ACC112 (cell line): ENCODE results near the gene FLNB.

Experiments used
- H2AFZ ChIP-seq: fragments of 200-600 bp; sonication (generic); one replicate; pipeline ENCODE4 v1.6.0; 2017; ENCODE audit warnings: antibody characterized with exemption, low read length; ENCODE audit not compliant: unreplicated experiment
- H3K27ac ChIP-seq: fragments of 200-600 bp; sonication (generic); 2 replicates; pipeline ENCODE4 v1.5.1; 2014; ENCODE audit warnings: low read depth, mild to moderate bottlenecking, antibody characterized with exemption, low read length, moderate library complexity
- H3K27me3 ChIP-seq: fragments of 200-600 bp; sonication (generic); 2 replicates; pipeline ENCODE4 v1.6.1; 2014; ENCODE audit warnings: mild to moderate bottlenecking, antibody characterized with exemption, low read length, moderate library complexity, mixed read lengths; ENCODE audit not compliant: insufficient read depth
- H3K36me3 ChIP-seq: fragments of 200-600 bp; sonication (generic); 2 replicates; pipeline ENCODE4 v1.6.1; 2016; ENCODE audit warnings: mild to moderate bottlenecking, antibody characterized with exemption, low read length, moderate library complexity, mixed read lengths; ENCODE audit not compliant: insufficient read depth
- H3K4me1 ChIP-seq: fragments of 200-600 bp; sonication (generic); one replicate; pipeline ENCODE4 v1.6.1; 2016; ENCODE audit warnings: low read length, mixed read lengths; ENCODE audit not compliant: insufficient read depth, unreplicated experiment, control insufficient read depth
- H3K4me3 ChIP-seq: fragments of 200-600 bp; sonication (generic); 2 replicates; pipeline ENCODE4 v1.5.1; 2014; ENCODE audit warnings: mild to moderate bottlenecking, low read depth, low read length
- H3K79me2 ChIP-seq: fragments of 200-600 bp; sonication (generic); one replicate; pipeline ENCODE4 v1.6.0; 2016; ENCODE audit warnings: low read length; ENCODE audit not compliant: control insufficient read depth, unreplicated experiment, insufficient read depth

Gene FLNB

GRCh38 chr3:58210761-58211460 lies 202.7 kb downstream of the FLNB start, which contains the start of gene DNASE1L3:
DNASE1L3 (minus strand) TSS chr3:58210972; CDS start chr3:58210906, 66 bp downstream.
- H3K79me2 ChIP-seq, result no peaks in the 10 kb centered on the region
- H3K4me3 ChIP-seq, result no peak within 1 kb of the TSS
- no peak within 1 kb of the TSS for H3K27ac ChIP-seq
- no peaks in the 10 kb centered on the region for H3K27me3 ChIP-seq
- no peaks in the 10 kb centered on the region for H3K36me3 ChIP-seq
- H3K4me1 ChIP-seq, result peaks cover 20% of the 10 kb centered on the region
- H2AFZ ChIP-seq, result no peak within 1 kb of the TSS

GRCh38 chr3:58214484-58215316 lies 206.5 kb downstream of the FLNB start:
- Histone ChIP-seq H3K4me1 (peaks cover 8% of the 10 kb centered on the region), H3K36me3 (no peaks in the 10 kb centered on the region), H3K27me3 (no peaks in the 10 kb centered on the region), H3K27ac (no peak overlapping the region), H3K79me2 (no peaks in the 10 kb centered on the region), H3K4me3 (no peak overlapping the region), H2AFZ (no peak overlapping the region)

- H2AFZ ChIP-seq, result no peak overlapping the region
- H3K27ac ChIP-seq, result no peak overlapping the region
- peaks cover 4% of the 10 kb centered on the region for H3K4me1 ChIP-seq
These were observed 207.2 kb downstream of the FLNB start for GRCh38 chr3:58215317-58216025.

GRCh38 chr3:58216496-58217195 lies 208.4 kb downstream of the FLNB start:
- H3K36me3 ChIP-seq, result no peaks in the 10 kb centered on the region
- no peak overlapping the region for H2AFZ ChIP-seq
- no peaks in the 10 kb centered on the region for H3K4me1 ChIP-seq
- H3K79me2 ChIP-seq, result no peaks in the 10 kb centered on the region
- peaks cover 7% of the 10 kb centered on the region; the same call in 1 of the 2 replicates for H3K27me3 ChIP-seq
- no peak overlapping the region for H3K27ac ChIP-seq
- H3K4me3 ChIP-seq, result no peak overlapping the region

More at GRCh38 chr3:58215317-58216025, 207.2 kb downstream of the FLNB start:
- Histone ChIP-seq H3K79me2 (no peaks in the 10 kb centered on the region), H3K27me3 (peaks cover 3% of the 10 kb centered on the region; the same call in 1 of the 2 replicates), H3K36me3 (no peaks in the 10 kb centered on the region), H3K4me3 (no peak overlapping the region)

GRCh38 chr3:58217209-58217811 lies 209.1 kb downstream of the FLNB start:
- no peaks in the 10 kb centered on the region for H3K4me1 ChIP-seq
- H3K36me3 ChIP-seq, result no peaks in the 10 kb centered on the region
- H2AFZ ChIP-seq, result peak overlapping the region; percentile 59
- no peaks in the 10 kb centered on the region for H3K79me2 ChIP-seq
- peaks cover 7% of the 10 kb centered on the region; the same call in 1 of the 2 replicates for H3K27me3 ChIP-seq
- H3K27ac ChIP-seq, result no peak overlapping the region
- peak overlapping the region; percentile 60 for H3K4me3 ChIP-seq

- H3K27ac ChIP-seq, result no peak overlapping the region
- H3K27me3 ChIP-seq, result peaks cover 7% of the 10 kb centered on the region; the same call in 1 of the 2 replicates
- H3K79me2 ChIP-seq, result no peaks in the 10 kb centered on the region
- H3K4me1 ChIP-seq, result no peaks in the 10 kb centered on the region
- H3K36me3 ChIP-seq, result no peaks in the 10 kb centered on the region
- H2AFZ ChIP-seq, result no peak overlapping the region
- H3K4me3 ChIP-seq, result no peak overlapping the region
These were observed 210.7 kb downstream of the FLNB start for GRCh38 chr3:58218904-58219303.
